Measurements from ENCODE around the gene PWWP2B.
A peak's percentile ranks its signal among the peaks of the same experiment; 100 is the strongest.

The PWWP2B gene

GRCh38 chr10:132419538-132420468 lies 22.8 kb downstream of the PWWP2B start:
- DNase-seq = no peak

GRCh38 chr10:132420469-132420980 lies 23.5 kb downstream of the PWWP2B start:
- no peak for DNase-seq

GRCh38 chr10:132420981-132421846 lies 24.2 kb downstream of the PWWP2B start:
- no peak for DNase-seq

- no peak for DNase-seq
Measured at GRCh38 chr10:132421847-132422751, 25.1 kb downstream of the PWWP2B start.

- DNase-seq = no peak
Measured at GRCh38 chr10:132422903-132423825, 26.2 kb downstream of the PWWP2B start.

DNA sequence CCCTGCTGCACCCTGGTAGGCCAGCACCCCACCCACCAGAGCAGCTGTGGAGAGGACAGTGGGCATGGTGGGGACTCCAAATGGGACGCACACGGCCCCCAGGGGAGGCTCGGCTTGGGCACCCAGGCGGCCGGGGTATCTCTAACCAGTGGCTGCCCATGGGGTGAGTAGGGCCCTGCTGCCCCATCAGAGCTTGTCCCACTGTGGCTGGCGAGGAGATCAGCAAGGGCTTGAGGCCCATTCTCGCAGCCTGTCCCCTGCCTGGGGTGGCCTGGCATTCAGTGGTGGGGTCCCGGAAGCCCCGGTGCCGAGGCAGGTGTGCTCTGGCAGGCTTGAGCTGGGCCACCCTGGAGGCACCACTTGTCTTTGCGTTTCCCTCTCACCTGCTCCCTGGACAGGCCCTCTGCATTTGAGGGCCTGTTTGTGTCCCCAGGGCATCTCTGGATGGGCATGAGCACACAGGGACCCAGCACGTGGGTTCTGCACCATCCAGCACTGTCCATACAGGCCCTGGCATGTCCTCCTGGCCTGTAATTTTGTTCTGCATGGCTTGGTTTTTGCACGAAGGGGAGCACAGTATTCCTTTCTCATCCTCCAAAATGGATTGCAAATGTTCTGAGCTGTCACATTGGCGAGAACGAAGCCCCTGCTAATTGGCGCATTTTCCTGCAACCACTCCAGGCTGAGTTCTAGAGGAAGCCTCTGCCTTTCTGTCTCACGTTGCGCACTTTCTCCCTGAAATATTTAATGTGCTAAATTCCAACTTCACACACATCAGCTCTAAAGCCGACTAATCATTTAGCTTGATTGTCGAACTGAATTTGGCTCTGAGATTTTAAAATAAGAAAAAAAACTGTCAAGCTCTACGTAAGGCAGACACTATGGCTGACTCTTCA lies 27.2 kb downstream of the PWWP2B start:
- DNase-seq = no peak

- no peak for DNase-seq
Measured at GRCh38 chr10:132425029-132425756, 28.2 kb downstream of the PWWP2B start.

GRCh38 chr10:132425757-132426155 lies 28.8 kb downstream of the PWWP2B start:
- DNase-seq = no peak

GRCh38 chr10:132427006-132427771 lies 30.2 kb downstream of the PWWP2B start:
- DNase-seq = no peak

GRCh38 chr10:132427939-132428367 lies 31.0 kb downstream of the PWWP2B start:
- DNase-seq = no peak

- DNase-seq = no peak
Measured at GRCh38 chr10:132428486-132428995, 31.5 kb downstream of the PWWP2B start.

DNA sequence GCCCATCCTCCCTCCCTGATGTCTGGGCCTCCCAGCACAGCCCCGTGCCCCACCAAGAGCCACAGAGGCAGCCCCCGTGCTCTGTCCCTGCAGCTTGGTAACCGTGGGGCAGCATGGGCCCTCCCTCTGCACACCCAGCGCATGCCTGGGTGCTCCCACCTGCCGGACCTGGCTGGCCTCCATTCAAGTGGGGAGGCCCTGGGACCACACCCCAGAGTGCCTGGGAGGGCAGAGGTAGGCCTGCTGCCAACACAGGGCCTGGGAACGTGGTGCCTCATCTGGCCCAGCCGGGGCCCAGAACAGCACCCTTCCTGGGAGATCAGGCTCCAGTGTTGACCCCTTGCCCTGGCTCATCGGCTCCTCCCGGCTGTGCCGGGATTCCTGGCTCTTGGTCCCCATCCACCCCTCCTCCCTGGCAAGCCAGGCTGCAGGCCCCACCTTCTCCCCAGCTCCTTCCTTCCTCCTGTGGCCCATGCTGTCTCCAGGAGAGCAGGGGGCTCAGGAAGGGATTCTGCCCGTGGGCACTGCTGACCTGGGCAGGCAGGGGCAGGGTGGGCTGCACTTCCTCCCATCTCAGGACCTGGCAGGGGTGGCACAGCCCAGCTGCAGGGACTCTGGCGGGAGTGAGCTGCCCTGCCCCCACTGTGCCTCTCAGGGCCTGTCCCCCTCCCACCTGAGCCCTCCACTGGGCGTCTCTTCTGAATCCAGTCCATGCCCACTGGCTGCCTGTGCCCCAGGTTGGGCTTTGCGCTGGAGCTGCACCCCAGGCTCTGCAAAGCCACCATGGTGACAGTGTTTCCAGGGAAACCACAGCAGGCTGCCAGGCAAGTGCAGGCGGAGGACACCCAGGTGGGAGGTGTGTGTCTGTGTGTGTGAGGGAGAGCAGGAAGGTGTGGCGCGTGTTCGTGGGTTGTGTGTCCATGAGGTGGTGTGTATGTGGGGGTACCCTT lies 32.6 kb downstream of the PWWP2B start:
- DNase-seq = peak; percentile 35

- DNase-seq = no peak
Measured at GRCh38 chr10:132430231-132430743, 33.3 kb downstream of the PWWP2B start.

GRCh38 chr10:132430861-132431271 lies 33.9 kb downstream of the PWWP2B start:
- DNase-seq = no peak

- DNase-seq = no peak
Measured at GRCh38 chr10:132431537-132432175, 34.7 kb downstream of the PWWP2B start.

GRCh38 chr10:132432176-132432540 lies 35.2 kb downstream of the PWWP2B start:
- DNase-seq = no peak
